Fibroblast of the conjunctiva (primary cell): ENCODE results near the gene DYNLRB1.

Experiments used
- DNase-seq: peaks from one replicate; pipeline ENCODE4 v3.0.0-alpha.2; 2010; ENCODE audit warnings: low read depth

Gene DYNLRB1

GRCh38 chr20:34558320-34559218 lies 42.3 kb downstream of the DYNLRB1 start, which contains the start of gene MAP1LC3A:
Gene MAP1LC3A (plus strand): TSS chr20:34558718. CDS start chr20:34558869, 151 bp downstream.
- peak; percentile 91 for DNase-seq

- no peak for DNase-seq
These were observed 43.3 kb downstream of the DYNLRB1 start for GRCh38 chr20:34559311-34560140.

- DNase-seq, result no peak
These were observed 43.9 kb downstream of the DYNLRB1 start for GRCh38 chr20:34560141-34560523.

DNA sequence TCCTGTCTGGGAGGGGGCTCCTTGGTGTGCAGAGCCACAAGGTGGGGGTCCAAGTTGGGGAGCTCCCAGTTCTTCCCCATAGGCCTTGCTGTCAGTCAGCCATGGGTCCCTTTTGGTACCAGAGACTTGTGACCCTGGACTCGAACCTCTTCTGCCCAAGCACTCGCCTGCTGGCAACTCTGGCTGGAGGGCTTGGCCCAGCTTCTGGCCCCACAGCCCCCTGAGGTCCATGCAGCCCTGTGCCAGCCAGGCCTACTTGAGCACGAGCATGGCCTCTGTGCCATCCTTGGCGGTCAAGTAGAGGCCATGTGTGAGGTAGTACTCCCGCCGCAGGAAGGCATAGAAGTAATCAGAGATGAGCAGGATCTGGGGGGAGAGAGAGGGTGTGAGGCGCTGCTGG lies 44.4 kb downstream of the DYNLRB1 start:
- DNase-seq, result no peak

- DNase-seq, result no peak
These were observed 45.4 kb downstream of the DYNLRB1 start for GRCh38 chr20:34561661-34562060.

DNA sequence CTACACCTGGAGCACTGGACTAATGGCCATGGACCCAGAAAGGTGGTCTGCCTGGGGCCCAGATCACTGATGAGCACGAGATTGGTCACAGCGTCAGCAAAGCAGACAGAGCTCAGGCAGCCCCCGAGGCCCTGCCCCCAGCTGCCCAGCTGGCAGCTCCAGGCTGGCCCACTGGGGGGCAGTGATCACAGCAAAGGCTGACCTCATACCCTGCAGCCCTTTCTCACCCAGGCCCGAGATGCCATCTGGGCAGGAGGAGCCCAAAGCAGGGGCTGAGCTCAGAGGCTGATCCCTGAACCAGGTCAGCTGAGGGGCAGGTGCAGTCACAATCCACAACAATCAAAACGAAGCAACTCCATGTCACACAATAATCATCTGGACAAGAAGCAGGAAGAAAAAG lies 46.4 kb downstream of the DYNLRB1 start:
- no peak for DNase-seq

DNA sequence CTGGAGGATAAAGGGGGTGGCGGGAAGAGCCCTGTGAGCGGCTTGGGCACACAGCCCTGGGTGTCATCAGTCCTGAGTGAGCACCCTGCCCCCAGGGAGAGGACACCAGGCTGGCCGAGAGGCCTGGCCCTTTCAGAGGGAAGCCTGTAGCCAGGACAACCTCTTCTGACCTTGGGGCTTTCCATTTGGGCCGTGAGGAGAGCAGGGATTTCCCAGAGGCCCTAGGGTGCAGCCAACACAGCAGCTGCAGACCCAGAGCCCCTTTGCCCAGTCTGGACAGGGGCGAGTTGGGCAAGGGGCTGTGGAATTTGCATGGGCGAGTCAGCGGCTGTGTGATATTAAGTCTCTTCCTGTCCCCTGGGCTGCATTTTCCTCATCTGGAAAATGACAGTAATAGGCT lies 48.6 kb downstream of the DYNLRB1 start:
- no peak for DNase-seq

DNA sequence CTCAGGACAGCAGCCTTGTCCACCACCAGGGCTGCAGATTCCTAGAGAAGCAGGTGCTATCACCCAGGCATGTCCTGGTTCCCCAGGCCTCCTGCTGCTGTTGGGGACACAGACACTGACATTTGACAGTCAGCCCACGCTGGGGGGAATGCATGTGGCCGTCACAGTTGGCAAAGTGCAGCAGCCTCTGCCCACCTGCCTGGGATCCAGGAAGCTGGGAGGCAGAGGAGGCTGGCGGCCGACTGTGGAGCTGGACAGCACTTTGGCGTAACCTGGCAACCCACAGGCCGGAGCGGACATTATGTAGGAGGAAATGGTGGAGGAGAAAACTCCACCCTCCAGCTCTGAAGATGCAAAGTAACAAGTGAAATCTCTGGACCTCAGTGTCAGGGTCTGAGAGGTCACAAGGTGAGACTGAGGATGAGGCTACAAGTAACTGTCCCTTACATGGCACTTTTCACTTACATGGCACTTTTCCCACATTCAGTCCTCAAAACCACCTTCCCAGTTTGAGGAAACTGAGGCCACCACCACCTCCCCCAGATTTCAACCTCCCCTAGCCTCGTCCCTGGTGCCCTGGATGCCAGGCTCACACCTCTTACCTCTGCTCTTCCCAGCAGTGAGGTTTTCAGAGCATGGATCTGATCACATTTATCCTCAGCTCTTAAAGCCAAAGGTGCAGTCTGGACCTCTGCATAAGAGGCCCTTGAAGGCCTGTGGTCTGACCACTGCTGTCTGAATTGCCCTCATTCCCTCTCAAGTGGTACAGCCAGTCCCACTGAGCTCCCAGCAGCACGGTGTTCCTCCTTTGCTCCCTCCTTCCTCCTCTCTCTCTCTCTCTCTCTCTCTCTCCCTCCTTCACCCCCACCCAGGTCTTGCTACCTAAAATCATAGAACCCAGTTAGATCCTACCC lies 51.0 kb downstream of the DYNLRB1 start:
- DNase-seq, result no peak

DNA sequence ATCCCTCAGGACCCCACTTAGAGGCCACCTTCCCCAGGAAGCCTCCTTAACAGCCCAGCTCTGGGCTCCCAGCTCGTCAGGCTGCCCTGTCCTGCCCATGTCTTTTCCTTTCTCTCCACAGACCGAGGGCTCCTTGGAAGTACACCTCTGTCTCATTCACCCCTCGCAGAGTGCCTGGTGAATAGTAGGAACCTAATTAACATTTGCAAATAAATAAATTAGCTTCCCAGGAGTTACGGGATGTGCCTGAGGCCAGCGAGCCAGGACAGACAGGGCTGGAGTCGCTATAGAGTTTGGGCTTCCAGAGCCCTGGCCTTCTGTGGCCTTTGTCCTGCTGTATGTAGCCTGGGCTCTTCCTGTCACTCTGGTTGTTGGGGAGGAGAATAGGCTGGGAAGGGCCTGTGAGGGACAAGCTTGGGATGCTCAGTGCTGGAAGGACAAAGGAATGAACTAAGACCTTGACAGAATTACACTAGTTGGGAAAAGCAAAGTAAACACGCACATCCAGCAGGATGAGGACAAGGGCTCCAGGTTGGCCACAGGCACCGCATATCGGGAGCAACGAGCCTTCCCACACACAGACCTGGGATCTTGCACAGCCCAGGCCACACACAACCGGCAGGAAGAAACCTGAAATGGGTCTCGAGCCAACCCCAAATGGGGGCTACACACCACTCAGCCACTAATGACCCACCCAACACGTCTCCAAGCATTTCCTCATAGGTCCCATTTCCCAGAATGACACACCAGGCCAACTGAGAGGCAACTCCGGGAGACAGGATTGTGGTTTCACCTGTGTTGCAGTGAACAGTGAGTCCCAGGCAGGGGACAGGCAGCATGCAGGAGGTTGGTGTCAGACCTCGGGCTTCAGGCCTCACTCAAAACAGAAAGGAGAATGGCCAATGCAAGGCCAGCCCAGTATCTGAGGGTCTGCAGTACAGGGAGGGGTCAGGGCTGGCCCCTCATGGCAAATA lies 52.0 kb downstream of the DYNLRB1 start:
- DNase-seq, result no peak

DNA sequence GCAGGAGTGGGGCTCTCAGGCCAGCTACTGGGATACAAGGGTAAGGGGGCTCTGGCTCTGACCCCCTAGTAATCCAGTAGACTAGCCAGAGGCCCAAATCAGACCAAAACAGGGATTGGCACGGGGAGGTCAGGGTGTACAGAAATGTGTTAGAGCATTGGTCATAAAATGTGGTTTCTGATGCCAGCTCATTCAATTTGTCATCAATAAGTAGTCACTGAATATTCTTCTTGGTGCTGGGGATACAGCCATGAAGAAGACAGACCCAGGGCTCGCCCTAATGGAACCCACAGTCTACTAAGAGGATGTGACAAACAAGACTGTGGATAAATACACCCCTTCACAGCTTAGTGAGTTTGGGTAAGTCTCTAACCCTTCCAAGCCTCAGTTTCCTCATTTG lies 53.4 kb downstream of the DYNLRB1 start:
- DNase-seq, result no peak

DNA sequence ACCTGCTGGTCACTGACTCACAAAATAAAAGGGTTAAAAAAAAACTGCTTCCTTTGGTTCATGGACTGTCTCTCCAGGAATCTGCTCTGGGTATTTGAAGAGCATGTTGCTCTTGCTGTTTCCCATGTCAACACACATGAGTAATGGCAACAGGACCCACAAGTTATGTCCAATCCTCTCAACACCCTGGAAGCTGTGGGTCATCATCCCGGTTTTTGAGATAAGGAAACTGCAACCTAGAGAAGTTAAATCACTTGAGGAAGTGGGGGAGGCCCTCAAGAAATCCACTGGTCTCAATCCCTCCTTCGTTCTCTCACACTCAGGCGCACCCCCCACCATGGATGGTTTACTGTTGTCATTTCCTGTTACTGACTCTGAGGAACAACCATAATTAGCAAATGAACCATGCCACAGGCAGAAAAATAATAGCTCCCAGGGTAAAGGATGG lies 54.7 kb downstream of the DYNLRB1 start:
- DNase-seq, result no peak

- DNase-seq, result no peak
These were observed 55.5 kb downstream of the DYNLRB1 start for GRCh38 chr20:34571753-34572152.

- no peak for DNase-seq
These were observed 57.5 kb downstream of the DYNLRB1 start for GRCh38 chr20:34573541-34574300.

DNA sequence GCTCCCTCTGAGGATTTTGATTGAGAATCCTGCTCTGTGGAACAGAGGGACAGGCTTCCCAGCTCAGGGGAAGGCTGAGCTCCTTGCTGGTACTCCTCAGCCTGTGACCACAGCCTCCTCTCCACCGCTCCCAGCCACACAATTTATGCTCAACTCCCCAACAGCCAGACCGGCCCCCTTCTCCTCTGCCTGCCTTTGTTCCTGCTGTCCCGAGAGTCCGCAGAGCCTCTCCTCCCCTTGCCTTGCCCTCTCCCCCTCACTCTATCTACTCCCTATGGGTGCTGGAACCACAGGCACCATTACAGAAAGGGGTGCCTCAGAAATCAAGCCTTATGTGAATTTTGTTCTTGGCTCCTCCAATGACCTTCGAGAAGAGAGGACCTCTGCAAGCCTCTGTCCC lies 58.2 kb downstream of the DYNLRB1 start:
- no peak for DNase-seq

DNA sequence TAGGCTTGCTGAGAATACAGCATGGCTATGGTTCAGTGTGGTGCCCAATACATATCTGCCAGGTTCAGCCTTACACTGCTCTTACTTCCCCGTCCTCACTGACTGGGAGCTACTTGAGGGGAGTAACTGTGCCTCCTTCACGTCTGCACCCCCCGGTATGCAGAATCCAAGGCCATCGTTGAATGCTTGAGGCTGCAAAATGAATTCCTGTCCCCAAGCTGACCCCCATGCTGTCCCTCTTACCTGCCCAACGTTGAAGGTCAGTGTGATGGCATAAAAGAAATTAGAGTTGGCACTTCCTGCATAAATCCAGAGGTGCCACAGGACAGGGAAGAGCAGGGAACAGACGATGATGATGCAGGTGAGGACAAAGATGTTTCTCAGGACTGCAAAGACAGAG lies 58.6 kb downstream of the DYNLRB1 start:
- no peak for DNase-seq

DNA sequence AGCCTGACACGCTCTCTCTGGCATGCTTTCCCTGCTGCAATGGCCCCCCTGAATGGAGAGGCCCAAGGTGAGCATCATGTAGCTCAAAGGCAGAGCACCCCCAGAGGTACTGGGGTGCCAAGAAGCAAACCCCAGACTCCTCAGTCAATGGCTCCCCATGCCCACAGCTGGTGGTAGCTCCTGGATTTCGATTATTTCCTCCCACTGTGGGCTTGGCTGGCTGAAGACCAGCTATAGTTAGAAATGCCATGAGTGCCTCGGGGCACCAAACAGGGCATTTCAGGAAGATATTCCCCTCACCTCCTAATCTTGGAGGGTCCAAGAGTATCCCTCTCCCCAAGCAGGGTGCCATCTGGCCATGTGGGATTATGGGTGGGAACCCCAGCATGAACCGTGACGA lies 59.0 kb downstream of the DYNLRB1 start:
- DNase-seq, result no peak

GRCh38 chr20:34575756-34576155 lies 59.5 kb downstream of the DYNLRB1 start:
- no peak for DNase-seq

DNA sequence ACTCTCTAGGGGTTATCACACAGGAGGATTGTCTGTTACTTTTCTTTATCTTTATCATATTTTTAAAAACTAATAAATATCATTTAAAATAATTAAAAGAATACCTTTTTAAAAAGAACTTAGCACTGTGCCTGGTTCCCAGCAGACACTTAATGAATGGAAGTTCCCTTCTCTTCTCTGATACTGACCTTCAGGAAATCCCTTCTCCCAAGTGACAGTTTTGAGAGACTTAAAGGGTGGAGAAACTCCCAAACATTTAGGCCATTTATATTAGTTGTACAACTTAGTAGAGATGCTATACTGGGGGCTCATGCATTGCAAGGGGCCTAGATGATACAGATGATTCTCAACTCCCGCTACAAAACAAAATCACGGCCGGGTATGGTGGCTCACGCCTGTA lies 60.8 kb downstream of the DYNLRB1 start:
- no peak for DNase-seq

GRCh38 chr20:34578025-34578424 lies 61.8 kb downstream of the DYNLRB1 start:
- DNase-seq, result no peak

DNA sequence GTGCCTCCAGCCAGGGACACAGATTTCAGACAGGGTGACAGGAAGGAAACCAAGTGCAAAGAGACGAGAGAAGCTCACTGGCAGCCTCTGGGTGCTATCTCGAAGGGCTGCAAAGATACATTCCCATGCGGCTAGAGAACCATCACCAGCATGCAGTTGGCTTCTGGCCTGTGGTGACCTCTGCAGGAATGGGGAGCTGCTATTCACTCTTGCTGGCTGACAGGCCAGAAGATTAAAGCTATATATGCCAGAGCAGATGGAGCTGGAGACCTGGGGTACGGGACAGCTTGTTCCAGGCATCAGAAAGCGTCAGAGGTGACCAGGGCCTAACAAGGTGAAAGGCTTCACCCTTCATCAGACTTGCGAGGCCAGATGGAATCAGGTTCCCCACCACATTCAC lies 62.3 kb downstream of the DYNLRB1 start:
- DNase-seq, result no peak
